Effector CD4-positive, alpha-beta T cell (primary cell): ENCODE measurements around the gene DNAAF2.

ENCODE experiments used
- DNase-seq: peaks from one replicate; pipeline ENCODE4 v3.0.0-alpha.2; 2020

Gene DNAAF2

DNA sequence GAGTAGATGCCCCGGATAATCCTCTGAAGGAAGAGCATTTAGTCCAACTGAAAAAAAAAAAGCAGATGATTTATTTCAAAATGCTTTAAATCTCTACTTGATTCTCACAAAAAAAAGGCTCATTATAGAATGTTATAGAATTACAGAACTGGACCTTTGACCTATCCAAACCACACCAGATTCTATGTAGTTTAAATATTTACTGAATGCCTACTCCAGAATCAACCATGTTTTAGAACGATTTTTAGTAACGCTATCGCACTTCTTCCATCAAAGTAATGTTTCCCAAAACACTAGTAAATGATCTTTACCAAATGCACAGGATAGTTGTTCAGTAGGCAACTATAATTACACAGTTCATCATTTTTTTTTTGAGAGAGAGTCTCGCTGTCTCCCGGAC lies 51.4 kb downstream of the DNAAF2 start:
- no peak for DNase-seq

DNA sequence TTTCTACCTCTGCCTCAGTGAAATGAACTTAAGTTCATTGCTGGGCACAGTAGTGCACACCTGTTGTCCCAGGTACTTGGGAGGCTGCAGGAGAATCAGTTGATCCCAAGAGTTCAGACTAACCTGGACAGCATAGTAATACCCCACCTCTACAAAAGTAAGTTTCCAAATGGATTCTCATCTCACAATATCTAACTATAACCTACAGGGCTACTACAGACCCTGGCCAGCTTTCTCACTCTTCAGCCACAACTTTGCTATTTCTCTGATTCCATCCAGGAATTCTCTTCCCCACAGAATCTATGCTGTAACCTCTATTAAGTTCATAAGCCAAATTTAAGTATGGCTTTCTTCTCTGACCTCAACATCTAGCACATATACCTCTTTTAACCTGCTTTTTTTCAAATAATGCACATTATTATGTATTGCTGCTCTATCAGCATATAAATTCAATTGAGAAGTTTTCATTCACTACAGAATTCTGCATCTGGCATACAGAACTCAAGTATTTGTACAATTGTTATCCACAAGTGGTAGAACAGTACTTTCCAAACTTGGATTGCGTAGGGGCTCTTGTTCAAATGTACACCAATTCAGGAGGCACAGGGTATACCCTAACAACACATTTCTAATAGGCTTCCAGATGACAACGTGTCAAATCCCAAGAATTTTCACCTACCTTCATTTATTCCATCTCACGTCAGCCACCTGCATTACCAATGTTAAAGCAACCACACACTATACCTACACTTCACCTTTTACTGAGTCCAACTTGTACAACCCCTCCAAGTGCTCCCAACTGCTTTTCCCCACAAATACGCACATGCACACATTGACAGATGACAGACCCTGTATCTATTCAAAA lies 52.7 kb downstream of the DNAAF2 start:
- no peak for DNase-seq

DNA sequence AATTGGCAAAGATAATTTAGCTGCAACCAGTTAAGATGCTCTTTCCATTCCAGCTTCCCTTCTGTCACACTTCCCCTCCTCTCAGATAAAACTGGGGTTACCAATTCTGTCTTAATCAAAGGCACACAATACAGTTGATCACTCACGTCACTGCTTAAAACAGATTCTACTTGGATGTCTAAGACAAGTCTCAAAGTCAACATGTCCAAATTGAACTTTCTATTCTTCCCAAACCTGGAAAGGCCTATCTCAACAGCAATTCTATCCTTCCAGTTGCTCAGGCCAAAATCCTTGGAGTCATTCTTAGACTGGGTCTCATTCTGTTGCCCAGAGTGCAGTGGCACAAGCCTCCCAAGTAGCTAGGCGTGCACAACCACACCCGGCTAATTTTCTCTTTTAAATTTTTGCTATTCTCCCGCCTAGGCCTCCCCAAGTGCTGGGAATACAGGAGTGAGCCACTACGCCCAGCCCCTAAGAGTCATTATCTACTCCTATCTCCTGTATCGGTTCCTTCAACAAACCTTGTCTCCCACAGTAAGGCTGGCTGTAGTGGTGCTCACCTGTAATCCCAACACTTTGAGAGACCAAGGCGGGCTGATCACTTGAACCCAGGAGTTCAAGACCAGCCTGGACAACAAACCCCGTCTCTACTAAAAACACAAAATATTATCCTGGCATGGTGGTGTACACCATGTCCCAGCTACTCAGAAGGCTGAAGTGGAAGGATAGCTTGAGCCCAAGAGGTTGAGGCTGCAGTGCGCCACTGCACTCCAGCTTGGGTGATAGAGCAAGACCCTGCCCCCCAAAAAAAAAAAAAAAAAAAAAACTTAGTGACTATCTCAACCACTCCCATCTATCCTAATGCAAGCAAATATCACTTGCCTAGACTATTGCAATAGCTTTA lies 53.6 kb downstream of the DNAAF2 start:
- no peak for DNase-seq

DNA sequence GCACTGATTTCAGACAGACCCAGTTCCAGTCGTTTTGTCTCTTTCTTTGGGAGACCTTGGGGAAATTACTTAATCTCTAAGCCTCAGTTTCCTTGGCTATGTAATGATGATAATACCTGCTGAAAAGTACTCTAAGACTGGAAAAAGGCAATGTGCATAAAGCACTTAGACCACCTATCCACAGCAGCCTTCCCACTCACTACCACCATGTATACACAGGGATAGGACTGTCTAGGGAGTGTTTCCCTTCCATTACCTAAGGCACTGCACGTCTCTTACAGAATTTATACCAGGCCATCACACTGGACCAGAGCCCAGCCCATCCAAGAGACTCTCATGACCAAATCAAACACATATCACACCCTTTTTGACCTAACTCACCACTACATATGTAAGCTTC lies 55.2 kb downstream of the DNAAF2 start:
- no peak for DNase-seq

DNA sequence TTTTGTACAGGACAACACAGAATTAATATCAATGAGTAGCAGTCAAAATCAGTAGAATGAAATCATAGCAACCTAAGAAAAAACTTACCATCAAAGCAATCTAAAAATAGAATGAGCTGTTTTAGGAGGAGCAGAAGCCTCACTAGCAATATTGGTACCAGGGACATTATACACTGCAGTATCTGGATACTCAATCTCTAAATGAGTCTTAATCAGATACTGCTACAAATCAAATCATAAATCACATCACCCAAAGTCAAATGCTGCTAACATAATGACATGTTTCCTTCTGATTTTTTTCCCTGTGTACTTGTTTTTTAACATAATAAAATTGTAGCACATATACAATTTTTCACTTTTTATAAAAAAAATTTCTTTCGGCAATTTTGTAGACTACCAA lies 56.9 kb downstream of the DNAAF2 start:
- DNase-seq, result no peak
